H9 (cell line): ENCODE results near the gene NDNF. TPM values are rescaled to one million over a fixed set of nuclear protein-coding genes. Genes with fewer than 3 reads are reported as not detected.

Experiments
- DNase-seq: peaks from one replicate; pipeline ENCODE4 v3.0.0-alpha.2; 2017
- H2AFZ ChIP-seq: one replicate; pipeline ENCODE4 v1.6.1; 2013; ENCODE audit warnings: mild to moderate bottlenecking, low read length, control low read depth, moderate library complexity
- H2AK5ac ChIP-seq: 2 replicates; pipeline ENCODE4 v1.6.1; 2013; ENCODE audit warnings: low read length, control low read depth, mixed read lengths; ENCODE audit not compliant: insufficient read length
- H2BK120ac ChIP-seq: one replicate; pipeline ENCODE4 v1.6.1; 2013; ENCODE audit warnings: low read depth, mild to moderate bottlenecking, low read length, control low read depth, inconsistent platforms; ENCODE audit not compliant: poor library complexity, severe bottlenecking
- H2BK12ac ChIP-seq: 2 replicates; pipeline ENCODE4 v1.6.1; 2013; ENCODE audit warnings: low read length, control low read depth, mixed read lengths, low read depth; ENCODE audit not compliant: insufficient read length
- H2BK15ac ChIP-seq: 2 replicates; pipeline ENCODE4 v1.6.1; 2013; ENCODE audit warnings: low read depth, low read length, control low read depth
- H2BK20ac ChIP-seq: one replicate; pipeline ENCODE4 v1.6.1; 2013; ENCODE audit warnings: low read depth, mild to moderate bottlenecking, low read length, control low read depth, inconsistent platforms; ENCODE audit not compliant: poor library complexity, severe bottlenecking
- H2BK5ac ChIP-seq: 2 replicates; pipeline ENCODE4 v1.6.1; 2013; ENCODE audit warnings: low read length, control low read depth, mixed read lengths; ENCODE audit not compliant: insufficient read length
- H3K14ac ChIP-seq: 2 replicates; pipeline ENCODE4 v1.6.1; 2013; ENCODE audit warnings: low read length, control low read depth; ENCODE audit not compliant: insufficient read depth
- H3K18ac ChIP-seq: 2 replicates; pipeline ENCODE4 v1.6.1; 2013; ENCODE audit warnings: low read depth, mild to moderate bottlenecking, mixed read lengths, low read length, control low read depth; ENCODE audit not compliant: insufficient read length
- H3K23ac ChIP-seq: 2 replicates; pipeline ENCODE4 v1.6.1; 2013; ENCODE audit warnings: low read length, control low read depth, mixed read lengths, low read depth; ENCODE audit not compliant: insufficient read length
- H3K23me2 ChIP-seq: 2 replicates; pipeline ENCODE4 v1.6.1; 2013; ENCODE audit warnings: low read depth, mild to moderate bottlenecking, mixed read lengths, low read length, control low read depth; ENCODE audit not compliant: insufficient read length, poor library complexity, severe bottlenecking
- H3K27ac ChIP-seq: 2 replicates; pipeline ENCODE4 v1.5.1; 2013; ENCODE audit warnings: low read length, control low read depth, mixed read lengths, low read depth; ENCODE audit not compliant: insufficient read length
- H3K27me3 ChIP-seq: 2 replicates; pipeline ENCODE4 v1.6.1; 2013; ENCODE audit warnings: low read length, control low read depth, inconsistent platforms; ENCODE audit not compliant: insufficient read depth
- H3K4ac ChIP-seq: 2 replicates; pipeline ENCODE4 v1.6.1; 2013; ENCODE audit warnings: low read depth, mild to moderate bottlenecking, control low read depth, inconsistent platforms, low read length, moderate library complexity
- H3K4me1 ChIP-seq: 2 replicates; pipeline ENCODE4 v1.6.1; 2013; ENCODE audit warnings: low read length, control low read depth, inconsistent platforms; ENCODE audit not compliant: insufficient read depth
- H3K4me2 ChIP-seq: 2 replicates; pipeline ENCODE4 v1.6.1; 2013; ENCODE audit warnings: low read length, control low read depth, mixed read lengths; ENCODE audit not compliant: insufficient read length, insufficient read depth
- H3K56ac ChIP-seq: 2 replicates; pipeline ENCODE4 v1.6.1; 2013; ENCODE audit warnings: low read depth, mild to moderate bottlenecking, mixed read lengths, low read length, control low read depth; ENCODE audit not compliant: insufficient read length
- H3K79me1 ChIP-seq: 2 replicates; pipeline ENCODE4 v1.6.1; 2013; ENCODE audit warnings: low read depth, mild to moderate bottlenecking, moderate library complexity, low read length, control low read depth, inconsistent platforms; ENCODE audit not compliant: insufficient read depth, poor library complexity, severe bottlenecking
- H3K79me2 ChIP-seq: 2 replicates; pipeline ENCODE4 v1.6.1; 2013; ENCODE audit warnings: low read length, control low read depth, inconsistent platforms; ENCODE audit not compliant: insufficient read depth
- H3K9ac ChIP-seq: 2 replicates; pipeline ENCODE4 v1.6.1; 2013; ENCODE audit warnings: low read length, control low read depth, mixed read lengths; ENCODE audit not compliant: insufficient read length; ENCODE audit errors: extremely low read depth
- H3K9me3 ChIP-seq: one replicate; pipeline ENCODE4 v1.6.1; 2013; ENCODE audit warnings: low read depth, low read length, inconsistent platforms; ENCODE audit not compliant: control insufficient read depth
- H3T11ph ChIP-seq: one replicate; pipeline ENCODE4 v1.6.1; 2013; ENCODE audit warnings: mild to moderate bottlenecking, low read length, control low read depth, inconsistent platforms
- H4K20me1 ChIP-seq: one replicate; pipeline ENCODE4 v1.6.1; 2013; ENCODE audit not compliant: control insufficient read depth, insufficient read length, insufficient read depth
- H4K5ac ChIP-seq: 2 replicates; pipeline ENCODE4 v1.6.1; 2013; ENCODE audit warnings: low read depth, mild to moderate bottlenecking, mixed read lengths, low read length, control low read depth; ENCODE audit not compliant: insufficient read length
- H4K8ac ChIP-seq: replicated peaks from 2 replicates; pipeline ENCODE4 v1.6.1; 2013; ENCODE audit warnings: low read length, control low read depth, mixed read lengths, low read depth; ENCODE audit not compliant: insufficient read length
- H4K91ac ChIP-seq: 2 replicates; pipeline ENCODE4 v1.6.1; 2013; ENCODE audit warnings: low read depth, mild to moderate bottlenecking, moderate library complexity, mixed read lengths, low read length, control low read depth; ENCODE audit not compliant: insufficient read length
- H3K27ac Mint-ChIP-seq, 3 experiments: 2 replicates in 2 of 3; 3 replicates in 1 of 3; pipeline ENCODE4 v1.8.0; 2020 to 2021; ENCODE audit warnings: mixed read lengths in 3 of 3, mild to moderate bottlenecking in 1 of 3, moderate library complexity in 1 of 3
- H3K27me3 Mint-ChIP-seq: 2 replicates; pipeline ENCODE4 v1.8.0; 2021; ENCODE audit warnings: low read depth, mild to moderate bottlenecking, moderate library complexity, mixed read lengths
- H3K36me3 Mint-ChIP-seq, 3 experiments: 2 replicates in 2 of 3; 3 replicates in 1 of 3; pipeline ENCODE4 v1.8.0; 2020 to 2021; ENCODE audit warnings: low read depth in 3 of 3, mixed read lengths in 3 of 3; ENCODE audit not compliant: insufficient read depth in 1 of 3
- H3K4me1 Mint-ChIP-seq, 2 experiments: 2 replicates each; pipeline ENCODE4 v1.8.0; 2020; ENCODE audit warnings: mixed read lengths in 2 of 2
- H3K4me3 Mint-ChIP-seq, 2 experiments: 2 replicates in 1 of 2; 3 replicates in 1 of 2; pipeline ENCODE4 v1.8.0; 2020 to 2021; ENCODE audit warnings: mild to moderate bottlenecking in 2 of 2, mixed read lengths in 2 of 2, moderate library complexity in 1 of 2
- H3K9me3 Mint-ChIP-seq, 2 experiments: 2 replicates in 1 of 2; 3 replicates in 1 of 2; pipeline ENCODE4 v1.8.0; 2020; ENCODE audit warnings: mild to moderate bottlenecking in 2 of 2, mixed read lengths in 2 of 2, moderate library complexity in 1 of 2
- WGBS: extraction: QIAGEN DNeasy Blood & Tissue Kit; methylation state at CpG from one replicate; pipeline ENCODE4 v1.1.7; 2013; ENCODE audit warnings: missing lambda C conversion rate, low lambda C conversion rate, mixed read lengths; ENCODE audit not compliant: insufficient read length; ENCODE audit errors: extremely low coverage; 5-methylcytosine and 5-hydroxymethylcytosine counted together
- total RNA-seq: library from RNA; stranded (reverse); gene quantifications from 2 replicates; pipeline ENCODE4 v1.2.1, GENCODE V29; 2021
- TF ChIP-seq, protein P1 (sequence below): fragments of 200-600 bp; sonication (generic); conservative IDR thresholded peaks from 3 replicates; pipeline ENCODE4 v1.8.0; 2021; ENCODE audit warnings: antibody characterized with exemption, mild to moderate bottlenecking

NDNF gene
- total RNA-seq, 1 experiment from 2014 or later: 0.17 TPM

DNA sequence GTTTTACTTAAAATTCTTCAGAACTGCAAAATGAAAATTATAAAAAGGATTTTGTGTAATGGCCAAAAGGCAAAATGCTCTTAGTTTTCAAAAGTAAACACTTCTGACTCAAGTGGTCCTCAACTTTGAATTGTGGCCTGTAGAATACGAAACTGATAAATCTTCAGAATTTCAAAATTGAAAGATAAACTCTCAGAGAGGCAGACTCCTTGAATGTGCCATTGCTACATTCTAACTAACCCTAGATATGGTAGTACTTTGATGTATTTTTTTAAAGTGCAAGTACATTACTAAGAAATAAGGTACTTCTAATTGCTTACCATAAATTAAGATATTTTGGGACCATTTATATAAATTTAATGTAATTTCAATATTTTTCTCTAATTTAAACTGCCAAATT is 47.4 kb upstream of the NDNF start:
- H3K14ac ChIP-seq: no peak overlapping the region
- no peak overlapping the region for H2BK120ac ChIP-seq
- no peaks in the 10 kb centered on the region for H3K9me3 Mint-ChIP-seq
- no peak overlapping the region for H2BK5ac ChIP-seq
- no peak overlapping the region for H3K4me3 Mint-ChIP-seq
- no peak overlapping the region for H2AFZ ChIP-seq
- peaks cover 2% of the 10 kb centered on the region; the same call in 1 of the 2 replicates for H3K27me3 Mint-ChIP-seq
- H2BK20ac ChIP-seq: no peak overlapping the region
- no peak overlapping the region for H3K56ac ChIP-seq
- WGBS: no CpG with 5 or more reads among the region's 1 CpG
- no peak overlapping the region for H2BK15ac ChIP-seq
- no peaks in the 10 kb centered on the region; a peak in 1 of 7 replicates for H3K36me3 Mint-ChIP-seq
- H4K20me1 ChIP-seq: no peaks in the 10 kb centered on the region
- no peaks in the 10 kb centered on the region for H3K79me1 ChIP-seq
- H2BK12ac ChIP-seq: no peak overlapping the region
- H3K23ac ChIP-seq: no peak overlapping the region
- H3K4me2 ChIP-seq: no peak overlapping the region
- no peaks in the 10 kb centered on the region for H3K9me3 ChIP-seq
- H3K18ac ChIP-seq: no peak overlapping the region
- no peak overlapping the region for H3K27ac ChIP-seq
- no peaks in the 10 kb centered on the region for H3K4me1 Mint-ChIP-seq
- TF ChIP-seq, protein P1, sequence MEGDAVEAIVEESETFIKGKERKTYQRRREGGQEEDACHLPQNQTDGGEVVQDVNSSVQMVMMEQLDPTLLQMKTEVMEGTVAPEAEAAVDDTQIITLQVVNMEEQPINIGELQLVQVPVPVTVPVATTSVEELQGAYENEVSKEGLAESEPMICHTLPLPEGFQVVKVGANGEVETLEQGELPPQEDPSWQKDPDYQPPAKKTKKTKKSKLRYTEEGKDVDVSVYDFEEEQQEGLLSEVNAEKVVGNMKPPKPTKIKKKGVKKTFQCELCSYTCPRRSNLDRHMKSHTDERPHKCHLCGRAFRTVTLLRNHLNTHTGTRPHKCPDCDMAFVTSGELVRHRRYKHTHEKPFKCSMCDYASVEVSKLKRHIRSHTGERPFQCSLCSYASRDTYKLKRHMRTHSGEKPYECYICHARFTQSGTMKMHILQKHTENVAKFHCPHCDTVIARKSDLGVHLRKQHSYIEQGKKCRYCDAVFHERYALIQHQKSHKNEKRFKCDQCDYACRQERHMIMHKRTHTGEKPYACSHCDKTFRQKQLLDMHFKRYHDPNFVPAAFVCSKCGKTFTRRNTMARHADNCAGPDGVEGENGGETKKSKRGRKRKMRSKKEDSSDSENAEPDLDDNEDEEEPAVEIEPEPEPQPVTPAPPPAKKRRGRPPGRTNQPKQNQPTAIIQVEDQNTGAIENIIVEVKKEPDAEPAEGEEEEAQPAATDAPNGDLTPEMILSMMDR: no peak
- H3K27me3 ChIP-seq: no peaks in the 10 kb centered on the region; the same call in 1 of the 2 replicates
- no peak overlapping the region for H3K27ac Mint-ChIP-seq
- H3T11ph ChIP-seq: no peak overlapping the region
- H3K4ac ChIP-seq: no peak overlapping the region
- no peaks in the 10 kb centered on the region for H3K79me2 ChIP-seq
- no peak overlapping the region for H4K8ac ChIP-seq
- H3K9ac ChIP-seq: no peak overlapping the region
- H3K23me2 ChIP-seq: peaks cover 3% of the 10 kb centered on the region
- no peak overlapping the region for H4K91ac ChIP-seq
- H3K4me1 ChIP-seq: no peaks in the 10 kb centered on the region
- H2AK5ac ChIP-seq: no peak overlapping the region
- H4K5ac ChIP-seq: no peak overlapping the region
- DNase-seq: no peak
